ENCODE results near the gene PLA2G4E. TPM values are rescaled to one million over a fixed set of nuclear protein-coding genes. Genes with fewer than 3 reads are reported as not detected.

PLA2G4E gene
- total and polyA plus RNA-seq, 2 experiments from 2014 or later, result not detected

- Mint-ChIP-seq H3K27ac (no peak overlapping the region), H3K27me3 (ENCODE audit: insufficient read depth, low read depth, poor library complexity) (peaks cover 1% of the 10 kb centered on the region), H3K4me1 (peaks cover 15% of the 10 kb centered on the region; the same call in 2 of the 3 replicates), H3K9me3 (no peaks in the 10 kb centered on the region), H3K36me3 (ENCODE audit: low read depth) (peaks cover 19% of the 10 kb centered on the region), H3K4me3 (no peak overlapping the region)
- ATAC-seq (no peak), DNase-seq (ENCODE audit: low spot score) (no peak)
- no peaks in the 10 kb centered on the region for H3K36me3 ChIP-seq (ENCODE audit: insufficient read depth)
- no peak for TF ChIP-seq ZNF331 (CRISPR knock-in tag; IDR thresholded peaks at IDR 0.05; ENCODE audit: low read depth)
- no peak overlapping the region for H3K4me3 ChIP-seq
- no peak overlapping the region for H3K27ac ChIP-seq (ENCODE audit: low read depth)
- no peak overlapping the region for H2AFZ ChIP-seq
- H3K4me1 ChIP-seq (ENCODE audit: insufficient read depth), result no peaks in the 10 kb centered on the region; the same call in 1 of the 2 replicates
- H3F3A ChIP-seq (replicated peaks; ENCODE audit: low read depth), result no peaks in the 10 kb centered on the region
- H3K79me2 ChIP-seq (replicated peaks; ENCODE audit: insufficient read depth), result no peaks in the 10 kb centered on the region
- no peaks in the 10 kb centered on the region for H3K27me3 ChIP-seq (ENCODE audit: insufficient read depth)
- H3K4me2 ChIP-seq, result no peak overlapping the region
- no peaks in the 10 kb centered on the region for H3K9me2 ChIP-seq (ENCODE audit: insufficient read depth)
- H4K20me1 ChIP-seq (replicated peaks; ENCODE audit: insufficient read depth), result peaks cover 6% of the 10 kb centered on the region; the same call in 1 of the 2 replicates
Observed at GRCh38 chr15:41942886-41943285, 78.0 kb downstream of the PLA2G4E start.

GRCh38 chr15:41941644-41942415 lies 79.0 kb downstream of the PLA2G4E start:
- no peaks in the 10 kb centered on the region for H3K36me3 ChIP-seq (ENCODE audit: insufficient read depth)
- H3K36me3 Mint-ChIP-seq (ENCODE audit: low read depth), result peaks cover 19% of the 10 kb centered on the region
- H3K4me2 ChIP-seq, result no peak overlapping the region
- TF ChIP-seq CREB1 (CRISPR knock-in tag; IDR thresholded peaks at IDR 0.05; ENCODE audit: low read depth) (no peak), REST (IDR thresholded peaks at IDR 0.05; ENCODE audit: unreplicated experiment) (no peak), STAT1 (IDR thresholded peaks at IDR 0.05; ENCODE audit: unreplicated experiment) (no peak), EZH2phosphoT487 (IDR thresholded peaks at IDR 0.05; ENCODE audit: unreplicated experiment) (no peak)
- no peaks in the 10 kb centered on the region for H3K79me2 ChIP-seq (replicated peaks; ENCODE audit: insufficient read depth)
- H3F3A ChIP-seq (replicated peaks; ENCODE audit: low read depth), result no peaks in the 10 kb centered on the region
- no peak overlapping the region for H3K4me3 Mint-ChIP-seq
- H3K4me3 ChIP-seq, result no peak overlapping the region
- no peak overlapping the region for H3K27ac ChIP-seq (ENCODE audit: low read depth)
- peaks cover 6% of the 10 kb centered on the region; the same call in 1 of the 2 replicates for H4K20me1 ChIP-seq (replicated peaks; ENCODE audit: insufficient read depth)
- ATAC-seq (peak; percentile 66), DNase-seq (ENCODE audit: low spot score) (peak; percentile 24)
- H3K27me3 ChIP-seq (ENCODE audit: insufficient read depth), result no peaks in the 10 kb centered on the region
- no peaks in the 10 kb centered on the region for H3K4me1 ChIP-seq (ENCODE audit: insufficient read depth)
- H3K27ac Mint-ChIP-seq, result no peak overlapping the region; the same call in none of the 2 replicates
- no peaks in the 10 kb centered on the region for H3K9me2 ChIP-seq (ENCODE audit: insufficient read depth)
- no peak overlapping the region for H2AFZ ChIP-seq
- peaks cover 12% of the 10 kb centered on the region; the same call in 2 of the 3 replicates for H3K4me1 Mint-ChIP-seq
- peaks cover 6% of the 10 kb centered on the region for H3K27me3 Mint-ChIP-seq (ENCODE audit: insufficient read depth, low read depth, poor library complexity)
- no peaks in the 10 kb centered on the region for H3K9me3 Mint-ChIP-seq
